Measurements from ENCODE around the gene BAIAP2.

GRCh38 chr17:81062014-81062780 is 27.2 kb downstream of the BAIAP2 start:
- TF ChIP-seq KDM1A (IDR thresholded peaks at IDR 0.05; ENCODE audit: low read depth): no peak
- TF ChIP-seq, protein P1, sequence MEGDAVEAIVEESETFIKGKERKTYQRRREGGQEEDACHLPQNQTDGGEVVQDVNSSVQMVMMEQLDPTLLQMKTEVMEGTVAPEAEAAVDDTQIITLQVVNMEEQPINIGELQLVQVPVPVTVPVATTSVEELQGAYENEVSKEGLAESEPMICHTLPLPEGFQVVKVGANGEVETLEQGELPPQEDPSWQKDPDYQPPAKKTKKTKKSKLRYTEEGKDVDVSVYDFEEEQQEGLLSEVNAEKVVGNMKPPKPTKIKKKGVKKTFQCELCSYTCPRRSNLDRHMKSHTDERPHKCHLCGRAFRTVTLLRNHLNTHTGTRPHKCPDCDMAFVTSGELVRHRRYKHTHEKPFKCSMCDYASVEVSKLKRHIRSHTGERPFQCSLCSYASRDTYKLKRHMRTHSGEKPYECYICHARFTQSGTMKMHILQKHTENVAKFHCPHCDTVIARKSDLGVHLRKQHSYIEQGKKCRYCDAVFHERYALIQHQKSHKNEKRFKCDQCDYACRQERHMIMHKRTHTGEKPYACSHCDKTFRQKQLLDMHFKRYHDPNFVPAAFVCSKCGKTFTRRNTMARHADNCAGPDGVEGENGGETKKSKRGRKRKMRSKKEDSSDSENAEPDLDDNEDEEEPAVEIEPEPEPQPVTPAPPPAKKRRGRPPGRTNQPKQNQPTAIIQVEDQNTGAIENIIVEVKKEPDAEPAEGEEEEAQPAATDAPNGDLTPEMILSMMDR (IDR thresholded peaks at IDR 0.05): no peak
- no peak for TF ChIP-seq USF2 (IDR thresholded peaks at IDR 0.05)
- no peak for TF ChIP-seq POLR2A (IDR thresholded peaks at IDR 0.05; ENCODE audit: low read length)
- no peak for TF ChIP-seq GATA3 (IDR thresholded peaks at IDR 0.05; ENCODE audit: borderline replicate concordance)
- TF ChIP-seq, protein P2, sequence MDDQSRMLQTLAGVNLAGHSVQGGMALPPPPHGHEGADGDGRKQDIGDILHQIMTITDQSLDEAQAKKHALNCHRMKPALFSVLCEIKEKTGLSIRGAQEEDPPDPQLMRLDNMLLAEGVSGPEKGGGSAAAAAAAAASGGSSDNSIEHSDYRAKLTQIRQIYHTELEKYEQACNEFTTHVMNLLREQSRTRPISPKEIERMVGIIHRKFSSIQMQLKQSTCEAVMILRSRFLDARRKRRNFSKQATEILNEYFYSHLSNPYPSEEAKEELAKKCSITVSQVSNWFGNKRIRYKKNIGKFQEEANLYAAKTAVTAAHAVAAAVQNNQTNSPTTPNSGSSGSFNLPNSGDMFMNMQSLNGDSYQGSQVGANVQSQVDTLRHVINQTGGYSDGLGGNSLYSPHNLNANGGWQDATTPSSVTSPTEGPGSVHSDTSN (IDR thresholded peaks at IDR 0.05): no peak

Data from A549 (cell line).